NT2/D1 (cell line): Measurements from ENCODE around the gene SYVN1.

Source experiments
- SUZ12 ChIP-seq: IDR thresholded peaks from 2 replicates; pipeline ENCODE4 v1.6.1; 2011; ENCODE audit not compliant: insufficient read length, insufficient read depth; ENCODE audit errors: extremely low read depth
- YY1 ChIP-seq: IDR thresholded peaks from 2 replicates; pipeline ENCODE4 v1.6.1; 2011; ENCODE audit not compliant: insufficient read length, insufficient read depth

DNA sequence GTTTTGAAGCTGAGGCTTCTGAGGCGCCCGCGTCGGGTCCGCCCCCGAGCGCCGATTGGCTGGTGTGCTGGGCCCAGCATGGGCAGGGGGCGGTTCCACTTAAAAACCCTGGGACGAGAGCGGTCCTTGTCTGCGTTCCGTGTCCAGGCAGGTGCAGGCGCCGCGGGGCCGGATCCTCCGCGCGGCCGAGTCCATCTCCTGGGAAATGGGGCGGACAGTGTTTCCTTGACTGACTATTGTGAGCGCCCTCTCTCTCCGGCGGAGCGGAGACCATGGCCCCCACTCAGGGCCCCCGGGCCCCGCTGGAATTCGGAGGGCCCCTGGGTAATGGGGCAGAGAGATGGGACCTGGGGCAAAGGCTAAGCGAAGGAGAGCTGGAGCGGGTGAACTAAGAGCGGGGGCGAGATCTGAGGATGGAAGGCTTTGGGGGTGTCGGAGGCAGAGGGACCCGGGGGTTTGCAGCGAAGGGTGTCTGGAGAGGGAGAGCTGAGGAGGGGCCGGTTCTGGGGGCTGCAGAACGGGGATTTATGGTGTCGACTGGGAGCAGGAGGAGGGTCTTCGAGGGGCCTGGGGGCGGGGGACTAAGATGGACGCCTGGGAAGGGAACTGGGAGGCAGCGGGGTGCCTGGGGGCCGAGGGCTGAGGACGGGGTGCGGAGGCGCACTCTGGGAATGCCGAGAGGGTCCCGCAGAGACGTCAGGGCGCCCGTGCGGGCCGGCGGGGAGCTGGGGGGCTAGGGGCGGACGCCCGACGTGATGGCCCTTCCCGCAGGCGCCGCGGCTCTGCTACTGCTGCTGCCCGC lies 22.4 kb downstream of the SYVN1 start, which contains the start of gene TM7SF2:
- TF ChIP-seq SUZ12 (no peak), YY1 (no peak)
